Kidney epithelial cell (primary cell): ENCODE measurements around the gene TRMT2A. TPM values are rescaled to one million over a fixed set of nuclear protein-coding genes. Genes with fewer than 3 reads are reported as not detected.

Experiments used
- DNase-seq: peaks from one replicate; pipeline ENCODE4 v3.0.0-alpha.2; 2010; ENCODE audit warnings: low read depth
- H3K27me3 ChIP-seq: 2 replicates; pipeline ENCODE4 v1.6.0; 2011; ENCODE audit warnings: low read length; ENCODE audit not compliant: control insufficient read depth, insufficient read depth
- H3K36me3 ChIP-seq: 2 replicates; pipeline ENCODE4 v1.5.1; 2011; ENCODE audit warnings: low read length; ENCODE audit not compliant: control insufficient read depth, insufficient read depth
- H3K4me3 ChIP-seq: 2 replicates; pipeline ENCODE4 v1.5.1; 2011; ENCODE audit warnings: low read depth, mild to moderate bottlenecking, control low read depth, low read length
- total RNA-seq: library from RNA; depleted of rRNA; stranded (reverse); fragments of >200 nt; gene quantifications from 2 replicates; pipeline ENCODE4 v1.2.3, GENCODE V29; 2015
- TF ChIP-seq, protein P1 (sequence below): IDR thresholded peaks from 2 replicates; pipeline ENCODE4 v1.5.1; 2011; ENCODE audit warnings: mild to moderate bottlenecking, moderate library complexity, low read length, control low read depth, inconsistent platforms; ENCODE audit not compliant: insufficient read depth, poor library complexity, severe bottlenecking

The TRMT2A gene
- total RNA-seq, 1 donor from 2014 or later, result 44.5 TPM

DNA sequence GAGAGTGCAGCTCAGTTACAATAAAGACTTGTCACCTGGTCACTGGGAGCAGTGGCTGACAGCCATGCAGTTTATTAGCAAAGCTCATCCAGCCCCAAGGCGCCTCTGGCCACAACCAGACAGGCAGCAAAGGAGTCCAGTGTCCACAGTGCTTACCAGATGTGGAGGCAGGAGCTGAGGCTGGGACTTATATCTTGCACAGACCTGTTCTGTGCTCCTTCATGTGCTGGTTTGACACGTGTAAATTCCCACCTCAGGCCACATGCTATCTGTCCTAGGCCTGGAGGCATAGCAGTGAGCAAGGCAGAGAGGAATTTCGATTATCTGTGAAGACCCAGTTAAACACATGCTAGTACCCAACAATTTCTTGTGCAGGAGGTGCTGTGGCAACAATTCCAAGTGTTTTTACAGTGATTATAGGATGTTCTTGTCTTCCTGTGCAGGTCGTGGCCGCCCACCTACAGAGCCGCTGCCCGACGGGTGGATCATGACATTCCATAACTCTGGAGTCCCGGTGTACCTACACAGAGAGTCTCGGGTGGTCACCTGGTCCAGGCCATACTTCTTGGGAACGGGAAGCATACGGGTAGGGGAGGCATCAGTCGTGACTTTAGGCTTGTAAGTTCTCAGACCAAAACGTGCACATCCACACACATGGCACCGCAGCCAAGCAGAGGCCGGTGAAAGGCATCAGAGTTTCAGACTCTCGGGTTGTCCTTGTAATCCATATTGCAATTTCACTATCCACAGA lies 27.6 kb downstream of the TRMT2A start:
- Histone ChIP-seq H3K4me3 (no peak overlapping the region), H3K27me3 (no peaks in the 10 kb centered on the region), H3K36me3 (peaks cover 5% of the 10 kb centered on the region)
- TF ChIP-seq, protein P1, sequence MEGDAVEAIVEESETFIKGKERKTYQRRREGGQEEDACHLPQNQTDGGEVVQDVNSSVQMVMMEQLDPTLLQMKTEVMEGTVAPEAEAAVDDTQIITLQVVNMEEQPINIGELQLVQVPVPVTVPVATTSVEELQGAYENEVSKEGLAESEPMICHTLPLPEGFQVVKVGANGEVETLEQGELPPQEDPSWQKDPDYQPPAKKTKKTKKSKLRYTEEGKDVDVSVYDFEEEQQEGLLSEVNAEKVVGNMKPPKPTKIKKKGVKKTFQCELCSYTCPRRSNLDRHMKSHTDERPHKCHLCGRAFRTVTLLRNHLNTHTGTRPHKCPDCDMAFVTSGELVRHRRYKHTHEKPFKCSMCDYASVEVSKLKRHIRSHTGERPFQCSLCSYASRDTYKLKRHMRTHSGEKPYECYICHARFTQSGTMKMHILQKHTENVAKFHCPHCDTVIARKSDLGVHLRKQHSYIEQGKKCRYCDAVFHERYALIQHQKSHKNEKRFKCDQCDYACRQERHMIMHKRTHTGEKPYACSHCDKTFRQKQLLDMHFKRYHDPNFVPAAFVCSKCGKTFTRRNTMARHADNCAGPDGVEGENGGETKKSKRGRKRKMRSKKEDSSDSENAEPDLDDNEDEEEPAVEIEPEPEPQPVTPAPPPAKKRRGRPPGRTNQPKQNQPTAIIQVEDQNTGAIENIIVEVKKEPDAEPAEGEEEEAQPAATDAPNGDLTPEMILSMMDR, result no peak
- DNase-seq, result no peak

DNA sequence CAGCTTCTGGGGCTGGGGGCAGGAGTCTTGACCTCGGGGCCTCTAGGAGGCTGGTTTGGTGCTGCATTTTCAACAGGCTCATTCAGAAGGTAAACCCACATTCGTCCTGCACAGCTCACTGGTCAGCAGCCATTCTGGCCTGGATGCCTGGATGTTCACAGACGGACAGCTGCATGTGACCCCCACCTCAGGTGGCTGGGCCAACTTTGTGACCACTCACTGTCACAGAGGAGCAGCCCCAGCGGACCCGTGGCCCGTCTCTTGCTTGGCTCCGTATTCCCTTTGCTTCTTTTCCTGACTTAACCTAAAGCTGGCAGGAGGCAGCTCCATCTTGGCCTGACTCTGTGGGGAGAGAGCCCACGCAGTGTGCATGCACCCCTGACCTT lies 28.8 kb downstream of the TRMT2A start:
- no peak overlapping the region for H3K4me3 ChIP-seq
- peaks cover 5% of the 10 kb centered on the region for H3K36me3 ChIP-seq
- no peaks in the 10 kb centered on the region for H3K27me3 ChIP-seq
- TF ChIP-seq, protein P1, result no peak
- DNase-seq, result no peak

DNA sequence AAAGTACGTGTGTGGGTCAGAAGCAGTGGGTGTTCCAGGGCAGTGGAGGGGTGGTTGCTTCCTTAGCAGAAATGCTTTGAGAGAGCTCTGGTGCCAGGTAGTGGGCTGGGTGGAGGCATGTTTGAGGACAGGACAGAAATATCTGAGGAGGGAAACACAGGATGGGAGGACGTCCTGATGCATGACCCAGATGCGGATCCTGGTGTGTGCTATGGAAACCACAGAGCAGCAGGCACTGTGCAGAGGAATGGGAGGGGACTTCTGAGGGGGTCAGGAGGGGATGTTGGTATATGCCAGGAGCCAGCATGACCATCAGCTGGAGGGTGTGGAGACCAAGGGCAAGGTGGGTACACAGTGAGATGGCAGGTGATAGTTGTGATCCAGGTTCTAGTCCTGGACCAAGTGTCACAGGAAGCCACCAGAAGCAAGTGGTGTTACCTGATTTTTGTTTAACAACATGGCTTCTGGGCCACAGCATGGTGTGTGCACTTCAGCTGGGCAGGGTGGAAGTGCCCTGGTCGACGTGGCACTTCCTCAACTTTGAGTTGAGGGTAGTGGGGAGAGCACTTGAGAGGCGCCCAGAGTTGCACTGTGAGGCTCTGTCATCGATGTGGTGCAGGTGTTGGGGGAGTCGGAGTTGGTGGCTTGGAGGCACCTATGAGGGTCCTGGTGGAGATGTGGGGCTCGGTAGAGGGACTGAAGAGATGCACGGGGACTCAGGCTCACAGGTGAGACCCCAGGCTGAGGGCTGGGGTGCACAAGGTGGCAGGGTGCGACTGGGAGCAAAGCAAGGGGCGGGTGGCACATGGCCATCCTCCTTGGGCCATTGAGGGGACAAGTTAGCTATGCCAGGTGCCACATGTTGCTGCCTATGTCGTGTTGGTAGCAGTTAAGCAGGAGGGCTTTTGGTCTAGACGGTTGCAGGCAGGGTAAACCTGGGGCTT lies 29.4 kb downstream of the TRMT2A start:
- peaks cover 4% of the 10 kb centered on the region for H3K36me3 ChIP-seq
- TF ChIP-seq, protein P1, result no peak
- DNase-seq, result no peak

DNA sequence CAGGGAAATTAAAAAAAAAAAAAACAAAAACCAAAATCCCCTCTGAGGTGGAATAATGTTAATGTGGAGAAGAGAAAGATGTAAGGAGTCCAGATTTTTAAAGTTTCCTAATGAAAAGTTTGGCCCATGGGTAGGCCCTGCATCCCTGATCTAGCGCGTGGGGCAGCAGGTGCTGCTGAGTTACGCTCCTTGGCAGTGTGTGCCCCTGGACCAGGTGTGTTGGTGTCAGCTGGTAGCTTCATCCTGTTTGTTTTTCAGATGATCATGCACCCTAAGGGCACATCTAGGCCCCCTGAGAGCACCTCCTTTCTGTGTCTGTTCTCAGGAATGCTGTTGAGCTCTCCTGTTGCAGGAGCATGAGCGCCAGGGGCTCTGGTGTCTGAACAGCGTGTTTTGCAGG lies 30.3 kb downstream of the TRMT2A start:
- TF ChIP-seq, protein P1, result no peak
- Histone ChIP-seq H3K27me3 (no peaks in the 10 kb centered on the region), H3K36me3 (peaks cover 3% of the 10 kb centered on the region), H3K4me3 (no peak overlapping the region)
- no peak for DNase-seq

More for the DNA sequence above, 29.4 kb downstream of the TRMT2A start:
- Histone ChIP-seq H3K27me3 (no peaks in the 10 kb centered on the region), H3K4me3 (no peak overlapping the region)

DNA sequence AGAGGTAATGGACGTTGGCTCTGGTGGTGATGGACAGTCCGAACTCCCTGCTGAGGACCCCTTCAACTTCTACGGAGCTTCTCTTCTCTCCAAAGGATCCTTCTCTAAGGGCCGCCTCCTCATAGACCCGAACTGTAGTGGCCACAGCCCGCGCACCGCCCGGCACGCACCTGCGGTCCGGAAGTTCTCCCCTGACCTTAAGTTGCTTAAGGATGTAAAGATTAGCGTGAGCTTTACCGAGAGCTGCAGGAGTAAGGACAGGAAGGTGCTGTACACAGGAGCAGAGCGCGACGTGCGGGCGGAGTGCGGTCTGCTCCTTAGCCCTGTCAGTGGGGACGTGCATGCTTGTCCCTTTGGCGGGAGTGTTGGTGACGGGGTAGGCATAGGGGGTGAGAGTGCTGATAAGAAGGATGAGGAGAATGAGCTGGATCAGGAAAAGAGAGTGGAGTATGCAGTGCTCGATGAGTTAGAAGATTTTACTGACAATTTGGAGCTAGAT lies 30.9 kb downstream of the TRMT2A start:
- no peaks in the 10 kb centered on the region for H3K27me3 ChIP-seq
- no peak for DNase-seq
- H3K36me3 ChIP-seq, result peaks cover 3% of the 10 kb centered on the region
- TF ChIP-seq, protein P1, result no peak
- H3K4me3 ChIP-seq, result no peak overlapping the region
